Fibroblast of villous mesenchyme (primary cell): ENCODE data around the gene ZNF488. TPM values are rescaled to one million over a fixed set of nuclear protein-coding genes. Genes with fewer than 3 reads are reported as not detected.

ENCODE experiments used
- DNase-seq: peaks from one replicate; pipeline ENCODE4 v3.0.0-alpha.2; 2010; ENCODE audit warnings: low read depth
- H3K4me3 ChIP-seq: 2 replicates; pipeline ENCODE4 v1.5.1; 2011; ENCODE audit warnings: low read depth, mild to moderate bottlenecking, low read length
- CTCF ChIP-seq: IDR thresholded peaks from 2 replicates; pipeline ENCODE4 v1.5.1; 2012; ENCODE audit warnings: low read depth, mild to moderate bottlenecking, low read length; ENCODE audit not compliant: insufficient read depth
- total RNA-seq: library from RNA; depleted of rRNA; stranded (reverse); fragments of >200 nt; gene quantifications from 2 replicates; pipeline ENCODE4 v1.2.3, GENCODE V29; 2012

The ZNF488 gene
- total RNA-seq, 1 donor = under 0.01 TPM

DNA sequence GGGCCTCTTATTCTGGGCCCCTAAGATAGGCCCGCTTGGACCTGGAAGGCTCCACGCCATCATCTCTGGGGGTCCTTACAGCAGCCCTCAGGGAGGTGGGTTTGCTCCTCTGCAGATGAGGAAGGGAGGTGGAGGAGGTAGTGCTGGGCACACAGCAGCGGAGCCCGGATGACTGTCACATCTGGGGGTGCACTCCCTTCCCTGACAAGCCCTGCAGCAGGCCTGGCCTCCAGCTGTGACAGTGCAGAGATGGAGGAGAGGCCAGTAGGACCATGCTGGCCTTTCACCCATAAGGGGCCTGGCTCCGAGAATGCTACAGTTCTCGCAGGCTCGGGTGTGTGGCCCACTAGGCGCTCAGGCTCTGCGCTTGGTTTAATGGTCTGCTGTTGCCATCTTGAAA is 52.6 kb downstream of the ZNF488 start:
- DNase-seq = no peak
- H3K4me3 ChIP-seq = no peak overlapping the region
- TF ChIP-seq CTCF = no peak

- no peak overlapping the region for H3K4me3 ChIP-seq
- no peak for TF ChIP-seq CTCF
- no peak for DNase-seq
These were observed 53.3 kb downstream of the ZNF488 start for GRCh38 chr10:47330804-47331203.

- no peak overlapping the region for H3K4me3 ChIP-seq
- DNase-seq = no peak
- no peak for TF ChIP-seq CTCF
These were observed 53.7 kb downstream of the ZNF488 start for GRCh38 chr10:47330366-47330765.

DNA sequence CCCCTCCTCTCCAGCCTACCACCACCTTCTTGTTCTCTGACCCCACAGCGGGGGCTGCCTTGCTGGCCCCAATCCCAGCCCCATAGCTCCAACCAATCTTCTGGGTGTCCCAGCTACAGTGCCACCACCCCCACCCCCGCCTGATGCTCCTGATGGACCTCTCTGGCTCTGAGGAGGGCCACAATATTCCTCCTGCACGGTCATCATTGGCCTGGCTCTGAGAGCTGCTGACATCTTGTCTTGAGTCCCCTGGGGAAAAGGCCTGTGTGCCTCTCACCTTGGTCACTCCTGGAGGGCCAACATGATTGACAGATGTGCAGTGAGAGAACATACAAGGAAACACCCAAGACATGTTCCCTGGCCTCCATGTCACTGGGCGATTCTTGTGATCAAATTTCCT is 54.2 kb downstream of the ZNF488 start:
- no peak for DNase-seq
- TF ChIP-seq CTCF = no peak
- H3K4me3 ChIP-seq = no peak overlapping the region

GRCh38 chr10:47326927-47327330 is 57.2 kb downstream of the ZNF488 start:
- DNase-seq = no peak
- no peak for TF ChIP-seq CTCF
- no peak overlapping the region for H3K4me3 ChIP-seq

DNA sequence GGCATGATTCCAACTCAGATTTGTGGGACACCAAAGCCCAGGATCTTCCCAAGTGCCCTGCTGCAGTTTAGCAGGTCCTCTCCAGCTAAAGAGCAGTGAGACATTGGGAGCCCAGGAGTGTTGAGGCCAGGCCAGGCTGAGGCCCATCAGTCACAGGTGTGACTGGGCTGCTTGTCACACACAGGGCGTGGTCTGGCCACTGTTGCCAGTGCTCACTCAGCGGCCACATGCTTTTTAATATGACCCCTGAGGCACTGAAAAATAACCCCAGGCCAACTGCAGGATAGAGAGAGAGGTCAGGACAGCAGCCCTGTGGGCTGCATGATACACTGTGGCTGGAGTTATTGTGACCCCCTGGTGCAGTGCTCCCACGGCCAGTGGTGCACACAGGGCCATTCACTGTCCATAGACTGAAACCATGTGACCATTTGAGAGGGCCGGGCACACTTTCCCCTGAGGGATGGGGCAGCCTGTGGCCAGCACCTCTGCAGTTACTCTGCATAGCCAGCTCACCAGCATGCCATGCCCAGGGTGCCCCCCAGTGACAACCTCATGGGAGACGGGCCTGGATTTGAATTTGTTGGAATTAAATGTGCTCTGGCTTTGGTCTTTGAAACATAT is 57.7 kb downstream of the ZNF488 start:
- no peak overlapping the region for H3K4me3 ChIP-seq
- DNase-seq = no peak
- TF ChIP-seq CTCF = no peak
